HepG2 (cell line): ENCODE data around the gene FIGLA. TPM values are rescaled to one million over a fixed set of nuclear protein-coding genes. Genes with fewer than 3 reads are reported as not detected.

Experiments
- ATAC-seq: fragments of 200-7000 bp; cut with Tn5 transposase; 3 replicates; pipeline ENCODE4 v1.9.1; 2020; ENCODE audit warnings: mild to moderate bottlenecking, moderate library complexity
- BruUV-seq: library from RNA; stranded (reverse); fragments of 400-500 nt; replicated peaks from 2 replicates; lab custom pipeline; 2021; lab: Mats Ljungman, UMichigan
- CTCF ChIA-PET: fragments of 300-600 bp; formaldehyde crosslinking; extraction: SDS; loops from one replicate; lab custom pipeline; 2021; ENCODE audit warnings: low total read pairs, inconsistent platforms, low intra/inter-chr PET ratio; lab: Yijun Ruan, JAX
- POLR2A ChIA-PET: fragments of 350-600 bp; sonication (Branson Sonifier 250); formaldehyde crosslinking; loops from one replicate; lab custom pipeline; 2020; ENCODE audit warnings: antibody characterized with exemption, inconsistent platforms; lab: Yijun Ruan, JAX
- DNase-seq: peaks from one replicate; pipeline ENCODE4 v3.0.0-alpha.2; 2015; ENCODE audit warnings: low spot score
- FAIRE-seq: peaks from 3 replicates; lab custom pipeline; 2011; peaks lifted over from hg19 to GRCh38; lab: Jason Lieb, UNC
- H2AFZ ChIP-seq: one replicate; pipeline ENCODE4 v1.6.1; 2011; ENCODE audit warnings: low read length, inconsistent platforms
- H3K27ac ChIP-seq: fragments of 300-600 bp; 3 replicates; pipeline ENCODE4 v1.8.0; 2011; ENCODE audit warnings: mixed run types, mild to moderate bottlenecking, mixed read lengths, low read length, inconsistent platforms; ENCODE audit not compliant: insufficient read depth; ENCODE audit errors: extremely low read length
- H3K27me3 ChIP-seq, 2 experiments: fragments of 200-600 bp in 1 of 2; 2 replicates in 1 of 2; 3 replicates in 1 of 2; pipeline versions ENCODE4 v1.6.0 to v1.8.0; 2011; ENCODE audit warnings: low read length in 2 of 2, mild to moderate bottlenecking in 2 of 2, moderate library complexity in 2 of 2, inconsistent platforms in 1 of 2; ENCODE audit not compliant: insufficient read depth in 2 of 2, control insufficient read depth in 1 of 2
- H3K36me3 ChIP-seq, 2 experiments: fragments of 200-600 bp in 1 of 2; replicated peaks in 1 of 2; 2 replicates in 1 of 2; 3 replicates in 1 of 2; pipeline versions ENCODE4 v1.5.1 to v1.8.0; 2011; ENCODE audit warnings: low read length in 2 of 2, inconsistent platforms in 1 of 2; ENCODE audit not compliant: insufficient read depth in 2 of 2, control insufficient read depth in 1 of 2
- H3K4me1 ChIP-seq: 2 replicates; pipeline ENCODE4 v1.5.1; 2012; ENCODE audit warnings: low read length, inconsistent platforms; ENCODE audit not compliant: insufficient read depth
- H3K4me2 ChIP-seq: 2 replicates; pipeline ENCODE4 v1.6.0; 2011; ENCODE audit warnings: low read depth, low read length, inconsistent platforms
- H3K4me3 ChIP-seq, 3 experiments: fragments of 200-600 bp in 1 of 3; sonication (generic), shearing (Covaris generic) in 1 of 3; replicated peaks in 1 of 3; 2 replicates each; pipeline ENCODE4 v1.5.1; 2011 to 2016; ENCODE audit warnings: low read length in 3 of 3, inconsistent platforms in 2 of 3, low read depth in 2 of 3, mild to moderate bottlenecking in 2 of 3, control low read depth in 1 of 3, mixed read lengths in 1 of 3; ENCODE audit not compliant: insufficient read depth in 1 of 3
- H3K79me2 ChIP-seq: one replicate; pipeline ENCODE4 v1.6.1; 2011; ENCODE audit warnings: low read length, inconsistent platforms; ENCODE audit not compliant: insufficient read depth
- H3K9ac ChIP-seq: 2 replicates; pipeline ENCODE4 v1.6.0; 2011; ENCODE audit warnings: mild to moderate bottlenecking, low read depth, low read length, inconsistent platforms; ENCODE audit not compliant: insufficient read depth
- H3K9me3 ChIP-seq: 2 replicates; pipeline ENCODE4 v1.5.1; 2012; ENCODE audit warnings: mild to moderate bottlenecking, low read length
- H4K20me1 ChIP-seq: 2 replicates; pipeline ENCODE4 v1.6.0; 2011; ENCODE audit warnings: inconsistent platforms, mild to moderate bottlenecking, low read length, moderate library complexity; ENCODE audit not compliant: insufficient read depth
- BRCA1 ChIP-seq: sonication (generic); formaldehyde crosslinking; IDR thresholded peaks from 2 replicates; pipeline ENCODE4 v1.4.0; 2020; ENCODE audit warnings: missing genetic modification reagents
- HCFC1 ChIP-seq: fragments of 150-350 bp; IDR thresholded peaks from 2 replicates; pipeline ENCODE4 v1.6.1; 2014; ENCODE audit warnings: low read depth, low read length
- HOXA7 ChIP-seq: sonication (generic); formaldehyde crosslinking; IDR thresholded peaks from 2 replicates; pipeline ENCODE4 v1.8.1; 2022; ENCODE audit warnings: mild to moderate bottlenecking, missing genetic modification reagents, moderate library complexity
- KAT8 ChIP-seq: IDR thresholded peaks from 2 replicates; pipeline ENCODE4 v1.6.1; 2016; ENCODE audit warnings: missing genetic modification reagents, missing compliant biosample characterization
- MED8 ChIP-seq: sonication (generic); formaldehyde crosslinking; IDR thresholded peaks from 2 replicates; pipeline ENCODE4 v1.8.1; 2023; ENCODE audit warnings: mild to moderate bottlenecking, missing genetic modification reagents; ENCODE audit not compliant: insufficient replicate concordance
- MTF1 ChIP-seq: sonication (generic); formaldehyde crosslinking; IDR thresholded peaks from 2 replicates; pipeline ENCODE4 v1.5.0; 2020; ENCODE audit warnings: missing genetic modification reagents
- NR2F2 ChIP-seq: IDR thresholded peaks from 2 replicates; pipeline ENCODE4 v1.6.1; 2012; ENCODE audit warnings: low read depth, inconsistent platforms, borderline replicate concordance
- PTBP1 ChIP-seq: fragments of 200-400 bp; formaldehyde crosslinking; IDR thresholded peaks from 2 replicates; pipeline ENCODE4 v1.6.1; 2018; ENCODE audit warnings: low read length, low read depth; ENCODE audit not compliant: poor library complexity, severe bottlenecking
- RBAK ChIP-seq: sonication (generic); formaldehyde crosslinking; IDR thresholded peaks from 2 replicates; pipeline ENCODE4 v1.5.1; 2020; ENCODE audit warnings: mild to moderate bottlenecking, missing genetic modification reagents
- SOX5 ChIP-seq: IDR thresholded peaks from 2 replicates; pipeline ENCODE4 v1.6.1; 2016; ENCODE audit warnings: borderline replicate concordance
- U2AF1 ChIP-seq: fragments of 200-400 bp; formaldehyde crosslinking; optimal IDR thresholded peaks from 2 replicates; pipeline ENCODE3; 2017; ENCODE audit warnings: mild to moderate bottlenecking, low read depth, low read length
- USF2 ChIP-seq, 2 experiments: sonication (generic) in 1 of 2; formaldehyde crosslinking in 1 of 2; IDR thresholded peaks; 2 replicates each; pipeline versions ENCODE4 v1.5.1 to v1.6.1; 2011 to 2020; ENCODE audit warnings: borderline replicate concordance in 1 of 2, low read depth in 1 of 2, low read length in 1 of 2, mild to moderate bottlenecking in 1 of 2, missing genetic modification reagents in 1 of 2, moderate library complexity in 1 of 2
- ZBTB10 ChIP-seq: sonication (generic); formaldehyde crosslinking; IDR thresholded peaks from 2 replicates; pipeline ENCODE4 v1.4.0; 2020; ENCODE audit warnings: missing genetic modification reagents, borderline replicate concordance
- ZBTB42 ChIP-seq: sonication (generic); formaldehyde crosslinking; IDR thresholded peaks from 2 replicates; pipeline ENCODE4 v1.5.0; 2020; ENCODE audit warnings: mild to moderate bottlenecking, missing genetic modification reagents
- ZBTB7A ChIP-seq: sonication (generic); formaldehyde crosslinking; IDR thresholded peaks from 2 replicates; pipeline ENCODE4 v1.8.0; 2022; ENCODE audit warnings: mild to moderate bottlenecking, missing genetic modification reagents
- ZNF232 ChIP-seq: sonication (generic); formaldehyde crosslinking; IDR thresholded peaks from 2 replicates; pipeline ENCODE4 v1.4.0; 2020; ENCODE audit warnings: missing genetic modification reagents, borderline replicate concordance
- ZNF234 ChIP-seq: sonication (generic); formaldehyde crosslinking; conservative IDR thresholded peaks from 2 replicates; pipeline ENCODE4 v1.5.1; 2020; ENCODE audit warnings: mild to moderate bottlenecking, missing genetic modification reagents
- ZNF260 ChIP-seq: sonication (generic); formaldehyde crosslinking; IDR thresholded peaks from 2 replicates; pipeline ENCODE4 v1.4.0; 2020; ENCODE audit warnings: missing genetic modification reagents, low read depth, mild to moderate bottlenecking, borderline replicate concordance
- ZNF317 ChIP-seq: sonication (generic); formaldehyde crosslinking; IDR thresholded peaks from 2 replicates; pipeline ENCODE4 v1.5.0; 2020; ENCODE audit warnings: mild to moderate bottlenecking, missing genetic modification reagents
- WGBS: methylation state at CpG from one replicate; pipeline ENCODE4 v1.1.6; 2017; ENCODE audit warnings: low lambda C conversion rate; 5-methylcytosine and 5-hydroxymethylcytosine counted together
- in situ Hi-C: cut with HindIII; loops from 2 replicates; pipeline ENCODE4 v1.10.0; 2017; ENCODE audit warnings: low pct_unique_long_range_greater_than_20kb; ENCODE audit not compliant: extremely low pct_ligation_motif_present
- intact Hi-C: fragments of 100-400 bp; cut with micrococcal nuclease; formaldehyde crosslinking; loops from one replicate; pipeline ENCODE4 v1.10.0; 2022; ENCODE audit not compliant: unreplicated experiment
- polyA plus RNA-seq, 8 experiments: library from polyadenylated mRNA; depleted of rRNA in 3 of 8; stranded (reverse) in 7 of 8; unstranded in 1 of 8; fragments of >200 nt; fragmentation: Illumina TruSeq in 4 of 8; extraction: Trizol in 4 of 8; gene quantifications; 2 replicates each; pipeline versions ENCODE4 v1.2.1 to v1.2.3, GENCODE V29; 2011 to 2016; ENCODE audit warnings: low read depth in 4 of 8, missing spikeins in 1 of 8, mixed read lengths in 1 of 8; ENCODE audit not compliant: insufficient read depth in 1 of 8
- total RNA-seq, 5 experiments: library from RNA; depleted of rRNA; stranded (reverse); fragments of >200 nt; fragmentation: Illumina TruSeq; extraction: Trizol; gene quantifications; 2 replicates each; pipeline ENCODE4 v1.2.3, GENCODE V29; 2016; ENCODE audit warnings: low read depth in 1 of 5

Gene FIGLA
- total and polyA plus RNA-seq, 2 of the 13 experiments (the other 11 are each of a cell fraction or from before 2014, with no cell fraction given): not detected

DNA sequence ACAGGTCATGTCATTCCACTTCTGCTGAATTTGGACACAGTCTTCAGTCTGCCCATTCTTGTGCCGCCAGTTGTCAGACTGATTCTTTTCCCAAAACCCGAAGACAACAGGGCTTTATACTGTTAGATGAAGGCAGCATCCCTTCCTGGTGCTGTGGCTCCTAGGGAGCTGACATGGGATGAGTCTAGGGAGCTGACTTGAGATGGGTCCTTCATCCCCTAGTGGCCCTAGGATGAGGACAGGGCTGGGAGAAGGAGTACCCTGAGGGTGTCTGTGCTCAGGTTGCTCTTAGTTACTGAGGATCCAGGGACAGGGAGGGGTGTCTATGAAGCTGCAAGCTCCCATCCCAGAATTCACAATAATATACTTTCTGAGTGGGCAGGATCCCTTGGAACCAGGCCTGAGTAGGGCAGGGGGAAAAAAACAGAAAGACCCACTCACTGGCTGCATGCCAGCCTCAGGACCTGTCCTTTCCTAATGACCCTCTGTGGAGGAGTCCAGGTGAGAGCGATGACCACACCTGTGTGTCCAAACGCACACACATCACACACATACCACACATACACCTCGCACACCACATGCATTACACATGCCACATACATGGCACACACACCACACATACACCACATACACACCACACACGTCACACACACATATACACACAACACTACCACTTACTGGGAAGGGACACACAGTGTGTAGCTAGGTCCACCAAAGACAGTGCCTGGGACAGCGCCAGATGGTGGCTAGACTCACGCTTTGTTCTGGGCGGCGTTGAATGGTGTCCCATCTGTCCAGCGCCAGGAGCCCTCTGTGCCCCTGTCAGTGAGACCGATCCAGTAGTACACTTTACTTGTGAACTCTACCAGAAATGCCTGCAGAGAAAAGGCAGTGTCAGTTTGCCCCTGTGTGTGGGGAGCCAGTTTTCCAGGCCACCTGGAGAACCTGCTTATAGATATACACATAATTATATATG lies 18.8 kb upstream of the FIGLA start:
- Histone ChIP-seq H3K4me2 (peak overlapping the region; percentile 88), H3K79me2 (no peaks in the 10 kb centered on the region), H3K9ac (peak overlapping the region; percentile 79), H3K9me3 (no peaks in the 10 kb centered on the region), H3K4me1 (peaks cover 67% of the 10 kb centered on the region), H3K27ac (peak overlapping the region; percentile 93), H2AFZ (no peak overlapping the region), H4K20me1 (no peaks in the 10 kb centered on the region), H3K27me3 (no peaks in the 10 kb centered on the region; a peak in 2 of 5 replicates), H3K4me3 (peak overlapping the region in 2 of 3 experiments; percentile 18 to 52; a peak in 2 of 6 replicates), H3K36me3 (no peaks in the 10 kb centered on the region)
- FAIRE-seq (peak; percentile 62), ATAC-seq (peak; percentile 58), DNase-seq (no peak)
- CTCF ChIA-PET: no interaction called here
- intact Hi-C loops (loop anchor here (2.0 to 5.0 kb wide), 2 partner anchors 16 to 53 kb away; no protein-coding TSS in a partner anchor), in situ Hi-C loops (no loop called here)
- TSS peak; percentile 81 for BruUV-seq
- POLR2A ChIA-PET: interaction anchor here (0.9 to 2.4 kb wide), 6 partner anchors 11 to 516 kb away, joined by 3 to 7 read pairs (median 4); partner anchors contain the start of gene CLEC4F
- WGBS: 76% methylated on average over 12 of the region's 12 CpGs
- TF ChIP-seq MTF1 (CRISPR knock-in tag) (no peak), ZNF260 (no peak), HCFC1 (no peak), PTBP1 (no peak), ZNF232 (CRISPR knock-in tag) (0 out of 2 replicates have a peak, but pooled peaks have one; percentile 6), SOX5 (no peak), BRCA1 (no peak), ZBTB7A (CRISPR knock-in tag) (no peak), U2AF1 (no peak), MED8 (peak; percentile 4), ZBTB42 (CRISPR knock-in tag) (no peak), KAT8 (CRISPR knock-in tag) (peak; percentile 3; the same call in 1 of the 2 replicates), USF2 (IDR thresholded peaks at IDR 0.05; ENCODE audit: low read depth, low read length) (no peak), USF2 (CRISPR knock-in tag; IDR thresholded peaks at IDR 0.05; ENCODE audit: borderline replicate concordance) (no peak), ZBTB10 (CRISPR knock-in tag) (no peak), NR2F2 (peak; percentile 7; the same call in 1 of the 2 replicates), RBAK (CRISPR knock-in tag) (0 out of 2 replicates have a peak, but pooled peaks have one; percentile 22), ZNF317 (CRISPR knock-in tag) (no peak), HOXA7 (no peak), ZNF234 (CRISPR knock-in tag) (no peak)
